ENCODE data around the gene GPR108.
"Not testable (repeated sequence)": the region's sequence is repeated elsewhere in the genome, so short reads cannot be mapped to it uniquely, and the experiment has no call there.

Gene GPR108

GRCh38 chr19:6761053-6761676, 23.8 kb upstream of the GPR108 start:
- no peak for DNase-seq (ENCODE audit: low read depth in 2 of 2)

DNA sequence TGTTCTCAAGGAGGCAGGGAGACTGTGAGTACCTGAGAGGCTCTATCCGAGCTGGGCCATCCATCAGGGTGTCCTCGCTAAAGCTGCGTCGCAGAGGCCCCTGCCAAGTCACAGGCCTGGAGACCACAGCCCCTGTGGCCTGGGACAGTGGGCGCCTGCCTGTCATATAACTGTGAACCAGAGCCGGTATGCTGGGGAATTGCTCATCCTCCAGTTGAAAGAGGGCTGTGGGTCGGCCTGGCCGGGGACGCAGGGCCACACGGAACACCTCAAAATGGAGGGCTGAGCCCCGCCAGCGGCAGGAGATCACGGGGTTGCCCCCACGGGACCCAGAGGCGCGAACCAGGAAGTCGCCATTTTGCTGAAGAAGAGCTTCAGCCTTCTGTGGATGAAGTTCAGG, 23.2 kb upstream of the GPR108 start:
- no peak for DNase-seq (ENCODE audit: low read depth in 2 of 2)

GRCh38 chr19:6754653-6755463, 17.5 kb upstream of the GPR108 start:
- no peak for DNase-seq (ENCODE audit: low read depth in 2 of 2)

DNA sequence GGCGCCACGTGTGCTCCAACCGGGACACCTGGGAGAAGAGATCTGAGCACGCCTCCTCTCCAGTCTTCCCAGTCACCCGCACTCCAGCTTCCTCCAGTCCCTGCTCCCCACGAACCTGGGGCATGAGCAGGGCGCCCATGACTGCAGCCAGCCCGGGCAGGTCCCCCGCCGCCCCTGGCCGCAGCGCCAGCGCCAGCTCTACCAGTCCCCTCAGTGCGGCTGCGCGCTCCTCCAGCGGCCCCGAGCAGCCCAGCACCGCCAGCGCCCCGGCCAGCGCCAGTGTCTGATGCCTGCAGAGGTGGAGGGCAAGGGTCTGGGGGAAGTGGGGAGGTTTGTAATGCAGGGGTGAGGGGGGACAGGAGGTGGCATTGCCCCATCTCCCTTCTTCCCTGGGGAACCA, 16.8 kb upstream of the GPR108 start:
- DNase-seq (ENCODE audit: low read depth in 2 of 2) = no peak

GRCh38 chr19:6753178-6754031, 16.0 kb upstream of the GPR108 start:
- DNase-seq (ENCODE audit: low read depth in 2 of 2) = no peak

GRCh38 chr19:6752256-6753177, 15.1 kb upstream of the GPR108 start:
- no peak for DNase-seq (ENCODE audit: low read depth in 2 of 2)

DNA sequence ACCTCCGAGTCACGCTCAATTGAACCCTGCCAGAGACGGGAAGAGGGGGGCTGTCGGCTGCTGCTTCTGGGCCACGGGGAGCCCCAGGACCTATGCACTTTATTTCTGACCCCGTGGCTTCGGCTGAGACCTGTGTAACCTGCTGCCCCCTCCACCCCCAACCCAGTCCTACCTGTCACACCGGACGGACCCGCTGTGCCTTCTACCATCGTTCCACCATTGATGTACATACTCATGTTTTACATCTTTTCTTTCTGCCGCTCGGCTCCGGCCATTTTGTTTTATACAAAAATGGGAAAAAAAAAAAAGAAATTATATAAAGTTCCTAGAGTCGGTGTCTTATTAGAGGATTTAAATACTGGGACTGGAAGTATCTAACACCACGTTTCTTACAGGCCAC, 13.8 kb upstream of the GPR108 start:
- DNase-seq (ENCODE audit: low read depth in 2 of 2) = no peak

- DNase-seq (ENCODE audit: low read depth in 2 of 2) = no peak
Observed at GRCh38 chr19:6750062-6750461, 12.7 kb upstream of the GPR108 start.

- DNase-seq (ENCODE audit: low read depth in 2 of 2) = not testable (repeated sequence)
Observed at GRCh38 chr19:6748543-6748942, 11.2 kb upstream of the GPR108 start.

- DNase-seq (ENCODE audit: low read depth in 2 of 2) = no peak
Observed at GRCh38 chr19:6745965-6746364, 8.6 kb upstream of the GPR108 start.

GRCh38 chr19:6744381-6745301, 7.3 kb upstream of the GPR108 start:
- no peak for DNase-seq (ENCODE audit: low read depth in 2 of 2)

GRCh38 chr19:6743714-6744380, 6.5 kb upstream of the GPR108 start:
- DNase-seq (ENCODE audit: low read depth in 2 of 2) = no peak

- no peak for DNase-seq (ENCODE audit: low read depth in 2 of 2)
Observed at GRCh38 chr19:6743066-6743465, 5.7 kb upstream of the GPR108 start.

DNA sequence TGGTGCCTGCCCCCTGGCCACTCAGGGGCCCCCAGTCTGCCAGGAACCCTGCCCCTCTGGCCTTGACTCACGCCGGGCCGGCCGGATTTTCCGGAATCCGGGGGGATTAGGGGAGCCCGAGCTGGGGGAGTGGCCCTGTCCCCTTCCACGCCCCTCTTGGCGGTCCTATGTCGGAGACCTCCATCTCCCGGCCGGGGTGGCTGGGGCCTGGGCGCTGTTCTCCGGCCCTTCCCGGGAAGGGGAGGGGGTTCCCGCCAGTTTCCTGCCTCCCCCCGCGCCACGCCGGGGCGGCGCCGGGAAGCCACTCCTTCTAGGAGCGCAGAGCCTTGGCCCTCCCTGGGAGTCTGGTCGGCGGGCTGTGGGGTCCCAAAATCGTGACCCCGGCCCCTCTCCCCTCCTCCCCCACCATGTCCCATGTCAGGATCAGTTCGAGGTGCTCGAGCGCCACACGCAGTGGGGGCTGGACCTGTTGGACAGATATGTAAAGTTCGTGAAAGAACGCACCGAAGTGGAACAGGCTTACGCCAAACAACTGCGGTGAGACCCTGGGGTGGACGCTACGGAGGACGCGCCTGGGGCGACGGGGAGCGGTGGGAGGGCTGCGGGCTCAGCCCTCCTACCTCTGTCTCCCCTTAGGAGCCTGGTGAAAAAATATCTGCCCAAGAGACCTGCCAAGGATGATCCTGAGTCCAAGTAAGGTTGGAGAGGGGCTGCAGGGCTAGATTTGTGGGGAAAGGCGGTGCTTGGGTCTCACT, 3.4 kb upstream of the GPR108 start:
- DNase-seq (ENCODE audit: low read depth in 2 of 2) = no peak

DNA sequence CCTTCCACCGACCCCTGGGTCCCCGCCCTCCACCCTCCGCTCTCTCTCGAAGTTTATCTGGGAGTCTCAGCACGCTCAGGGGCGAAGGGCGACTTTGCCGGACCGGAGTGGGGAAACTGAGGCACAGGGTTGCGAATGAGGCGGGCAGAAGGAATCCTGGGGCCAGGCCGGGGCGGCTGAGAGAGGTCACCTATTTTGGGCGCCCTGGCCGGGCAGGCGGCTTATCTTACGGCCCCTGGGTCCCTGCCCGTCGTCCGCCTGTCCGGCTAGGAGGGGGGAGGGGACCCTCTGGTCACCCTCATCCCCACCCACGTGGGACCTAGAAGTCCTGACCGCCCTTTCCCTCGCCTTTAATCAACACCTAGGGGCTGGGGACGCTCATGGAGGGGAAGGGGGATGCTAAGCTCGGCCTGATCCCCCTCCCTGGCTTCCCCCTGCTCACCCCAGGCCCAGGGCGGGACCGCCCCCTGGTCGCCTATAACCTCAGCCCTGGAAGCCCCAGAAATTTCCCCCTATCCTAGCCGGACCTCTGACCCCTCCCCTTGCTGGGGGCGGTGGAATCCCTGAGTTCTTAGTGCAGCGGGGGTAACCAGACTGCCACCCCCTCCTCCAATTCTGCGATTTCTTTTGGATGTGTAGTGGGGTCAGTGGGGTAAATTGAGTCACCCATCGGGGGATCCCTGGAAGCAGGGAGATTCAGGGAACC, 2.7 kb upstream of the GPR108 start:
- DNase-seq (ENCODE audit: low read depth in 2 of 2) = no peak

- peak; percentile 63 to 69 for DNase-seq (ENCODE audit: low read depth in 2 of 2)
Observed at GRCh38 chr19:6739390-6739882, 2.1 kb upstream of the GPR108 start, which contains the start of gene TRIP10. Gene TRIP10, plus strand, starts transcription at chr19:6739680. Its CDS starts 82 bp downstream, at chr19:6739762.

DNA sequence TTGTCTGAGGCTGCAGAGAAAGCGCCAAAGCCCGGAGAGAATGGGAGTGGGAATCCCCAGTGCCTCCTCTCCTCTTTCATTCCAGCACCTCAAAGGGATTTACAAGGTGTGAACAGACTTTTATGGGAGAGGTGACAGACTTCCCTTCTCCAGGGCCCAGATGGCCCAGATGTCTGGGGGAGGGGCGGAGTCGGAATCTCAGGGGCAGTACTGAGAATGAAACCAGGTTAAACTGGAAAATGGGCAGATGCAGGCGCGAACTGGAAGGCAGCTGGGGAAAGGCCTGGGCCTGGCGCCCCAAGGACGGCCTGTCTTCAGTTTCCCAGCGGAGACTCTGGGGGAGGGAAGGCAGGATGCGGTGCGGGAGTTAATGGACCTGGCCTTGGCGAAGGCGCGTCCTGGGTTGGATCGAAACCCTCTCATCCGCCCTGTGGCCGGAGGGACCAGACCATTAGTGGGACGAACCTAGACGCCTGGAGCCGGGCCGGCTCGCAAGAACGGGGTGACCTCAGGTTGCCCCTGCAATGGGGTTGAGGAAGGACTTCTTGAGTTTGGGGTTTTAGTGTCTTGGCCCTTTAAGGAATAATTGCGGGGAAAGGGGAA, 1.5 kb upstream of the GPR108 start:
- no peak for DNase-seq (ENCODE audit: low read depth in 2 of 2)
